ENCODE data around the gene GRIPAP1.

GRIPAP1 gene

DNA sequence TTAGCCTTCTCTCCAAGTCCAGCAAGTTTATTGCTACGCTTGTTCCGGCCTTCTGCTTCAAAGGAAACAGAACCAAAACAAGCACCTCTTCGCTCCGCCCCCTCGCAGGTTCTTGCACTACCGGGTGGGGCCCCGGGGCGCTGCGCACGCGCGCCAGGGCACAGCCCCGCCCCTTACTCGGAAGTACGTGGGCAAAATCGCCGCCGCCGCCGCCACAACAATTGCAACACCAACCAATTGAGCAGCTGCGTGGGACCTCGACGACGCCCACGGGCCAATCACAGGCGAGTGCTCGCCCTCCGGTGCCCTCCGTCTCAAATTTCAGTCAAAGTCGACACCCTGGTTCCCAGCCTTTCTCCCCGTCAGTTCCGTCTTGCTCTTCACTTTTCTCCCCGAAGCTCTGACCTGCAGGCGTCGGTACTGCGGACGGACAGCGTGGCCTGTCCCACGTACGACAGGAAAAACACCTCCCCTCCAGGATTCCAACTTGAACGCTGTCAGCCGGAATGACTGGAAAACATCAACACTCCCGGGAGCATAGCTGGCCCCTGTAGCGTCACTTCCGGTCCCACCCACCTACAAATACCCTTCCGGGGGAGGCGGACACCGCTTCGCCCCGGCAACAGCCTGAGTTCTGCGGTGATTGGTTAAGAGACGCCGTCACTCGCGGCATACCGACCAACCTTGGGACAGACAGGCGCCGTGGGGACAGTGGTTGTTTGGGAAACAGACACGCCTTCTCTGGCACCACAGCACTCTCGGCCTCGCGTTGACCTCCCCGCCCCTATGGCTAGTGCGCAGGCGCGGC, 44.0 kb downstream of the GRIPAP1 start:
- Mint-ChIP-seq H3K27ac (peak overlapping the region; percentile 100), H3K36me3 (ENCODE audit: low read depth) (peaks cover 39% of the 10 kb centered on the region), H3K27me3 (peaks cover 18% of the 10 kb centered on the region), H3K4me1 (ENCODE audit: low read depth) (peaks cover 42% of the 10 kb centered on the region), H3K9me3 (no peaks in the 10 kb centered on the region), H3K4me3 (peak overlapping the region; percentile 93)
- peak; percentile 91 for DNase-seq

DNA sequence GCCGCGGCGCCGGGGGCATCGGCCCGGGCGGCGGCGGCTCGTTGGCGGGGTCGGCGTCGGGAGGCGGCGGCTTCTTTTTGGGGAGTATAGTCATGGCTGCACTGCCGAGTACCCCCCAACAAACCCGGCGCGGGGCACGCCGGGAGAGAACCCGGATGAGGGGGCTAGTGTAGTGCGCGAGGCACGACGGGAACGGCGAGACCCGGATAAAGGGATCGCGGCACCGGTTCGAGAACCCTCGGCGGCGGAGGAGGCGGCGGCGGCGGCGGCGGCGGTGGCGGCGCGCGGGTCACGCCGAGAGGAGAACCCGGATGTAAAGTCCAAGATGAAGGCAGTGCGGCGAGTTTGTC, 44.6 kb downstream of the GRIPAP1 start, which contains the start of gene OTUD5:
Gene OTUD5 (minus strand): TSS at position 131 of the 350 bp plus-strand sequence. CDS start 37 bp downstream, at position 94.
- H3K36me3 Mint-ChIP-seq (ENCODE audit: low read depth): peaks cover 45% of the 10 kb centered on the region
- H3K4me1 Mint-ChIP-seq (ENCODE audit: low read depth): peaks cover 48% of the 10 kb centered on the region
- H3K27ac Mint-ChIP-seq: peak within 1 kb of the TSS; percentile 100
- H3K9me3 Mint-ChIP-seq: no peaks in the 10 kb centered on the region
- DNase-seq: no peak
- H3K27me3 Mint-ChIP-seq: peaks cover 16% of the 10 kb centered on the region
- H3K4me3 Mint-ChIP-seq: peak within 1 kb of the TSS; percentile 93

DNA sequence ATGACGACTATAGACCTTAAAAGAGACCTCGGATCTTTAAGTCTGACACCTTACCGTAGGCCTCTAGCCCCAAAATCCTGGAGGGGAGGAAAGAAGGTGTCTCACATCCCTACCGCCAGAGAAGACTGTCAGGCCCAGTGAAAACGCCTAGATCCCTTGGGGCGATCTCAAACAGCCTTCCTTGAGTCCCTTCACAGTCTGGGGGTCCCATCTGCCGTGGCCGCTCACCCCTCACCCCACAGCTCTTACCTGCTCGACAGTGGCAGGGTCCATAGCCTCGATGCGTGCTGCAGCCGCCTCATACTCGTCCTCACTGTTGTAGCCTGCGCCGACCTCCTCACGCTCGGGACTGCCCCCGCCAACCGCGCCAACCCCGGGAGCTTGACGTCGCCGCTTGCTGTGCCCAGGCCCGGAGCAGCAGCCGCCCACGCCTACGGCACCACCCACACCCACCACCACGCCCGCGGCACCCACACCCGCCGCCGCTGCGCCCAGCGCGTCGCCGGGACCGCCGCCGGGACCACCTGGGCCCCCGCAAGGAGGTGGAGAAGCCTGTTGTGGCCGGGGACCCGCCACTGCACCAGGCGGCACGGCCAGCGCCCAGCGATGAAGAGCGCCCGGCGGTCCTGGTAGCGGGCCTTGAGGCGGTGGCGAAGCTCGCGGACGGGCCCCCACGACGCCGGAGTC, 45.2 kb downstream of the GRIPAP1 start:
- Mint-ChIP-seq H3K4me1 (ENCODE audit: low read depth) (peaks cover 54% of the 10 kb centered on the region), H3K36me3 (ENCODE audit: low read depth) (peaks cover 51% of the 10 kb centered on the region), H3K27me3 (peaks cover 15% of the 10 kb centered on the region), H3K4me3 (peak overlapping the region; percentile 85), H3K27ac (peak overlapping the region; percentile 89), H3K9me3 (no peaks in the 10 kb centered on the region)
- DNase-seq: peak; percentile 70

DNA sequence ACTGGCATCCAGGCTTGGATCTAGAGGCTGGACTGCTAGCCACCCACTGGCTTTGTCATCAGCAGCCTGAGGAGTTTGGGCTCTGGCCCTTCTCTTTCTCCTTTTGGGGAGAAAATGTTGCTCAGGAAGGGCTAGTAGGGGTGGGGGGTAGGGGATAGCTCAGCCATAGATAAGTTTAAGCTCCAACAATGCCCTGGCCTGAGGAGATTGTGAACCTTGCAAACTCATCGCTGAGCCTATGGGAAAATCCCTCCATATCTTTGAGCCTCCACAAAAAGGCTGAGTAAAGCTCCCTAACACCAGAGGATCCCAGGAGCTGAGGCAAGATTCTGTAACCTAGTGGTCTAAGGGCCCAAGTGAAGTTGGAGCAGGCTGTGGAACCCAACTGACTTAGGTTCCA, 53.5 kb downstream of the GRIPAP1 start:
- Mint-ChIP-seq H3K9me3 (no peaks in the 10 kb centered on the region), H3K27ac (peak overlapping the region; percentile 66), H3K27me3 (peaks cover 12% of the 10 kb centered on the region), H3K36me3 (ENCODE audit: low read depth) (peaks cover 43% of the 10 kb centered on the region), H3K4me3 (no peak overlapping the region), H3K4me1 (ENCODE audit: low read depth) (peaks cover 47% of the 10 kb centered on the region)
- DNase-seq: no peak

DNA sequence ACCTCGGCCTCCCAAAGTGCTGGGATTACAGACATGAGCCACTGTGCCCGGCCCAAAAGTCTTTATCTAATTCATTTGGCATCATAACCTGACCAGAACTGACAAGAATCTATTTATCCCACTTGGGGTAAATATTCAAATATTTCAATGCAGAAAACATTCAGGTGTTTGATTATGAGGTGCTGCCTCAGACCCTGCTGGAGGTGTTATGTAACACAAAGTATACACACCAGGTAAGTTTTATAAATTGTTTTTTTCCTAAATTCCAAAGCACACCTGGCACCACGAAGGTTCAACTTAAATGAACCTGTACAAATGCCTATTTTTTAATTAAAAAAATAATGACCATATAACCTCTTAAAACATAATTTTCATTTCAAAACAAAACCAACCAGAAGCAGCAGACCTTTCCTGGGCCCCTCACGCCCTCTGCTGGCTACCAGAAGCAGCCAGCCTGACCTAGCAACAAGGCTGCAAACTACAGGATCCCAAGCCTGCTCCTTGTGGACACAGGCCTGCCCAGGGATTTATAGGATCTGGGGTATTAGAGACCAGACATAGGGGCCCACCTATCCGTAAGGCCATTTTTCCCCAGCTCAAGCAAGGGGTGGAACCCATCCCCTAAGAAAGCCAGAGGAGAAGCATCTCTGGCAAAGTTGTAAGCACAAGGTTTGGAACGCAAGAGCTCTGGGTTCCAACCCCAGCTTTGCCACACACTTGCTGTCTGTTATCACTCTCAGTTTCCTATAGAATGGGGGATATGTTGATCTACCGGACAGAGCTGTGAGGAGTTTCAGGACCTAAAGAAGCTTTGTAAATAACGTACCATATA, 56.3 kb downstream of the GRIPAP1 start:
- no peak overlapping the region for H3K4me3 Mint-ChIP-seq
- H3K27me3 Mint-ChIP-seq: peaks cover 8% of the 10 kb centered on the region
- peaks cover 50% of the 10 kb centered on the region for H3K4me1 Mint-ChIP-seq (ENCODE audit: low read depth)
- peak overlapping the region; percentile 76 for H3K27ac Mint-ChIP-seq
- DNase-seq: peak; percentile 70
- peaks cover 44% of the 10 kb centered on the region for H3K36me3 Mint-ChIP-seq (ENCODE audit: low read depth)
- H3K9me3 Mint-ChIP-seq: no peaks in the 10 kb centered on the region

DNA sequence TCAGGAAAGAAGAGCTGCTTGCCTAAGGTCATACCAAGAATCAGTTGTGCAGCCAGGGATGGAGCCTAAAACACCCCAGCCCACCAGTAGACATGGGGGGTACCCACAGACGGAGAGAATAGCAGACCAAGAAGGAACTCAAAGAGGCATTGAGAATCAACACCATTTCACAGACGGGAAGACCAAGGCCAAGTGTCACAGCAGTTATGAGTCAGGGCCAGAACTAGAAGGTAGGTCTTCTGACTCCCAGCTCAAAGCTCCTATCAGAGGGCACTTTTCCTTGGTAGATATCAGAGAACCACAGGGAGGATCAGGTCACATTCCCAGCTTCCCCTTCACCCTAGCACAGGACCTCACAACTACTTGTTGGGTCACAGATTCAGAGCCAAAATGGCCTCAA, 59.2 kb downstream of the GRIPAP1 start:
- no peak for DNase-seq
- Mint-ChIP-seq H3K4me3 (peak overlapping the region; percentile 38), H3K27me3 (peaks cover 5% of the 10 kb centered on the region), H3K9me3 (no peaks in the 10 kb centered on the region), H3K4me1 (ENCODE audit: low read depth) (peaks cover 74% of the 10 kb centered on the region), H3K27ac (peak overlapping the region; percentile 89), H3K36me3 (ENCODE audit: low read depth) (peaks cover 57% of the 10 kb centered on the region)

DNA sequence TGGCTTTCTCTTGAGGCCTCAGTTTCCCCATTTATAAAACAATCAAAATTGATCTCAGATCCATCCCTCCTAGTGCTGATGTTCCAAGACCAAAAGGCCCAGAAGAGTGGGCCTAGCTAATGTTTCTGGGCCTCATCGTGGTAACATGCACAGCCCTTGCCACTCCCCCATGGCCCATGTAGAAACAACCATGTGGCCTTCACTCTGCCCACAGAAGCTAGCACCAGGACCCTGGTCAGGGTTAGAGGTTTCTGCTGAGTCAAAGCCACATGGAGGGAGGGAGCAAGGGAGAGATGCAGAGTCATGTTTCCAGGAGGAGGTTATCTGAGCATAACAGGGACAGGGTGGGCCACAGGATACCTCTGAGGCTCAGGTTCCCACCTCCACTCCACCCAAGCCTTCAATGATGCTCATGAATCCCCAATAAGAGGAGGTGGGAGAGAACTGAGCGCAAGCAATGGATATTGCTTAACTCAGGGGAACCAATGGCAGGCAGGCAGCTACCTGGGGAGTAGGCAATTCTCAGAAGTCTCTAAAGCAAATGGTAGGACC, 61.6 kb downstream of the GRIPAP1 start:
- H3K4me3 Mint-ChIP-seq: peak overlapping the region; percentile 72
- no peaks in the 10 kb centered on the region for H3K27me3 Mint-ChIP-seq
- peaks cover 75% of the 10 kb centered on the region for H3K36me3 Mint-ChIP-seq (ENCODE audit: low read depth)
- H3K4me1 Mint-ChIP-seq (ENCODE audit: low read depth): peaks cover 85% of the 10 kb centered on the region
- DNase-seq: peak; percentile 47
- H3K27ac Mint-ChIP-seq: peak overlapping the region; percentile 94
- no peaks in the 10 kb centered on the region for H3K9me3 Mint-ChIP-seq

DNA sequence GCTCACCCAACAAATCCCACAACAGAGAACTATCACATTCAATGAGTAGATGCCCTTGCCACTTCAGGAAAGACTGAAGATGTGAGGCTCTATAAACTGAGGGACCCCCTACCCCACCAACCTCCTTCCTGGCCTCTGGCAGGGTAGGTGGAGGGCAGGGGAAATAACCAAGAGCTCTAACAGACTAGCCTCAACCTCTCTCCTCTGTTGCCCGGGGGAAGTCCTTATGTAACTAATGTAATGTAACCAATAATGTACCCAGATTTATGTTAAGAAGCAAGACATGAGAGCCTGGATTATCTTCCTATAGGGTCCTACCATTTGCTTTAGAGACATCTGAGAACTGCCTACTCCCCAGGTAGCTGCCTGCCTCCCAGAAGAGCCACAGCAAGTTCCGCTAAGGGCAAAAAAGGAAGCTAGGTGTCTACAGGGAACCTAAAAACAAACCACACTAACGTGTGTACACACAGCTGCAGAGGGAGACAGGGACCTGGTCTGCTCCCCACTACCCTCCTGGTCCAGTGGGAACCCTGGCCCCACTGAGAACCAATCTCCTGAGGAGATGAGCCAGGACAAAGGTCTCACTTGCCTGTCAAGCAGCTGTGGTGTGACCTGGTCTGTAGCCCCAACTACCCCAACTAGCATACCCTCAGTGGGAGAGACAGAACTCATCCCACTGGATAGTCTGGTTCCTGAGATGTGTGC, 62.4 kb downstream of the GRIPAP1 start:
- peaks cover 3% of the 10 kb centered on the region for H3K9me3 Mint-ChIP-seq
- H3K4me3 Mint-ChIP-seq: peak overlapping the region; percentile 72
- DNase-seq: peak; percentile 58
- H3K36me3 Mint-ChIP-seq (ENCODE audit: low read depth): peaks cover 83% of the 10 kb centered on the region
- peak overlapping the region; percentile 94 for H3K27ac Mint-ChIP-seq
- H3K4me1 Mint-ChIP-seq (ENCODE audit: low read depth): peaks cover 93% of the 10 kb centered on the region
- H3K27me3 Mint-ChIP-seq: no peaks in the 10 kb centered on the region

DNA sequence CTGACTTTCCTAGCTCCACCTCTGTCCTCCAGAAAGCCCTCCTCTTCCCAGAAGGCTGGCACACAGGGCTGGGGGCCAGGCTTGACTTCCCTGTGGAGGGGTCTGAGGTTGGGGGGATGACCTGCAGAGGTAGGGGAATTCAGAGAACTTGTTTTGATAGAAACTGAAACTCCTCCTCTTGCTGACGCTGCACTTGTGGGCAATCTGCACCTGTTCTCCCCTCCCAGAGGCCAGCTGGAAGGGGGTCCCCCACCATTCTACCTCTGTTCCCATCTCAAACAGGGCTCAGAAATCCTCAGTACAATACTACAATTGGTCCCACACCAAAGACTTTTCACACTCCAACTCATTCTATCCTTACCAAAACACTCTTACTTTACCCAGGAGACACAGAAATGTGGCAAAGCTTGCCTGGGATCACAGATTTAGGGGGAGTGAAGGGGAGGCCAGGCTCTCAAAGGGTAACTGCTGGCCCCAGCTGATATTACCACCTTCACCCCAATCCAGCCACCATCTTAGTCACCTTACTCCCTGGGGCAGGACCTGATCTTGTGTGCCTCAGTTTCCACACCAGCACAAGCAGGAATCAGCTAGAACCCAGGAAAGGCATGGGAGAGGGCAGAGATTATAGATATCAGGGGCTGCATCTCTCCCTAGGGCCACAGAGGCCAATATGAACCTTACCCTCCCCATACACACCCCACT, 63.2 kb downstream of the GRIPAP1 start:
- Mint-ChIP-seq H3K9me3 (peaks cover 3% of the 10 kb centered on the region), H3K4me1 (ENCODE audit: low read depth) (peaks cover 94% of the 10 kb centered on the region), H3K36me3 (ENCODE audit: low read depth) (peaks cover 85% of the 10 kb centered on the region), H3K27ac (peak overlapping the region; percentile 94), H3K4me3 (peak overlapping the region; percentile 72), H3K27me3 (no peaks in the 10 kb centered on the region)
- DNase-seq: peak; percentile 79

DNA sequence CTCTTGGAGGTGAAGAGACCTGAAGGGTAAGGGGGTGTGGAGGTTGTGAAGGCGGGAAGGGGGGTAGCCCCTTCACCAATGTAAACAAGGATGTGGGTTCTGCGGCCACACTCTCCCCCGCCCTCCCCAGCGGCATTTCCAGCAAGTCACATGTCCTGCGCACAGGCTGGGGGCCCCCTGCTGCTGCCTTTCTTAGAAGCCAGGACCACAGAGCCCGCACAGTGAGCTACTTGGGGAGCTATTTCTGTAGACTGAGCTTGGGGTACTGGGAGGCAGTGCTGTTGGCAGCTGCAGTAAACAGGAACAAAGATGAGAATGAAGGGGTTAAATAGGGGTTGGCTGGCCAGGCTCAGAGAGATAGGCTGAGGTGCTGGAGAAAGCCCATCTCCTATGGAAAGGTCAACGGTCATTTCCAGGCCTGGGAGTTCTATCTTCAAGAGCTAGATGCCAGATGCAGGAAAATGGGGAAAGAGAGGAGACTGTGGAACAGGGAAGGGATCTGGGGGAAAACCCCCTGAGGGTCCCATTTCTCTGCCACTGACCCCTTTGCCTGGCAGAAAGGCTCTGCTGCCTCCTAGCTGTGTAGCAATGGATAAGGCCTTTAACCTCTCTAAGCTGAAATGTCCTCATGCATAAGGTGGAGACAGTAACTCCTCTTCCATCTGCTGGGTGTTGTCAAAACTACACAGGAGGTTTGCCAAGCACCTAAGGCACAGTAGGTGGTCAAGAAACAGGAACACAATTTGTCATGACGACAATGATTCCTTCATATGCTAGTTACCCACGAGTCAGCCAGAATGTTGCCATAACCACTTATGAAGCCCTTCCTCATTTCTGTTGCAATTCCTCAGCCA, 64.8 kb downstream of the GRIPAP1 start:
- H3K4me3 Mint-ChIP-seq: peak overlapping the region; percentile 72
- H3K9me3 Mint-ChIP-seq: peaks cover 3% of the 10 kb centered on the region

DNA sequence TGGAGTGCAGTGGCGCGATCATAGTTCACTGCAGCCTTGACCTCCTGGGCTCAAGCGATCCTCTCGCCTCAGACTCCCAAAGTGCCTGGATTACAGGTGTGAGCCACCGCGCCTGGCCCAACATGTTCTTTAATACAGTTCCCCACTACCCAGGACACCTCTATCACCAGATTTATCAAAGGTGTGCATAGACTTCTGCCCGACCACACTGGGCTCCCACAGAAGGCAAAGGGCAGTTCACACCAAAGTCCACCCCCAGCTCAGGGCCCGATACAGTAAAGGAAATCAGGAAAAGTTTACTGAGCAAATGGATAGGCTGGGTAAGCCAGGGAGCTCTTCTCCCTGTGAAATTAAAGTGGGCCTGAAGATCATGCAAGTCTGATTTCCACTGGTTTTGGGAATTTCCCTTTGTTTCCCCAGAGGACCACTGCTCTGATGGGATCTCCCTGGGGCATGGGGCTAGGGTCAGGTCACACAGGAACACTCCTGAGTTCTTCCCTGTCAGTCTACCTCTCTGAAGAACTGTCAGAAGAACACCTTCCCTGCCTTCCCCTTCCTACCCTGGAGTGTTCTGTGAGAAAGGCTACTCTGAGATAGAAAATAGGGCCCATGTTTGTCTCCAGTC, 65.5 kb downstream of the GRIPAP1 start:
- Mint-ChIP-seq H3K9me3 (peaks cover 3% of the 10 kb centered on the region), H3K27ac (peak overlapping the region; percentile 94), H3K27me3 (no peaks in the 10 kb centered on the region), H3K4me1 (ENCODE audit: low read depth) (peaks cover 80% of the 10 kb centered on the region), H3K36me3 (ENCODE audit: low read depth) (peaks cover 78% of the 10 kb centered on the region), H3K4me3 (peak overlapping the region; percentile 72)
- no peak for DNase-seq

More for the DNA sequence above, 64.8 kb downstream of the GRIPAP1 start:
- peaks cover 88% of the 10 kb centered on the region for H3K4me1 Mint-ChIP-seq (ENCODE audit: low read depth)
- H3K27me3 Mint-ChIP-seq: no peaks in the 10 kb centered on the region
- peaks cover 84% of the 10 kb centered on the region for H3K36me3 Mint-ChIP-seq (ENCODE audit: low read depth)
- H3K27ac Mint-ChIP-seq: peak overlapping the region; percentile 94
- peak; percentile 93 for DNase-seq

DNA sequence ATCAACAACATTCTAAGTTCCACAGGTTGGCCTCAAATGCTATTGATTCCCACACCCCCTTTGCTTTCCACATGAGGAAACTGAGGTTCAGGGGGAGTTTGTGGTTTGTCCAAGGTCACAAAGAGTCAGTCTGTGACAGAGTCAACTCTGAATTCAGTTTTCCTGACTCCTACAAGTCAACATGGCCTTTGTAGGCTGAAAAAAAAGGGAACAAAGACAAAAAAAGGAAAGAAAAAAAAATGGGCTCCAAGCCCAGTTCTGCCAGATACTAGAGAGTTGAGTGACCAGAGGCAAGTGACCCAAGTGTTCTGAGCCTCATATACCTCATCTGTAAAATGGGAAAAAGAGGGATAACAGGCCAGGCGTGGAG, 66.8 kb downstream of the GRIPAP1 start:
- Mint-ChIP-seq H3K36me3 (ENCODE audit: low read depth) (peaks cover 78% of the 10 kb centered on the region), H3K27ac (peak overlapping the region; percentile 94), H3K9me3 (peaks cover 3% of the 10 kb centered on the region), H3K27me3 (no peaks in the 10 kb centered on the region), H3K4me3 (peak overlapping the region; percentile 44), H3K4me1 (ENCODE audit: low read depth) (peaks cover 74% of the 10 kb centered on the region)
- DNase-seq: no peak

All from activated T-cell treated with anti-CD3 and anti-CD28 coated beads, Interleukin-2, amount 50 U/mL, for 24 hours (primary cell).